ENCODE results near the gene GFY.
A peak's percentile ranks its signal among the peaks of the same experiment; 100 is the strongest.

GFY gene, protein sequence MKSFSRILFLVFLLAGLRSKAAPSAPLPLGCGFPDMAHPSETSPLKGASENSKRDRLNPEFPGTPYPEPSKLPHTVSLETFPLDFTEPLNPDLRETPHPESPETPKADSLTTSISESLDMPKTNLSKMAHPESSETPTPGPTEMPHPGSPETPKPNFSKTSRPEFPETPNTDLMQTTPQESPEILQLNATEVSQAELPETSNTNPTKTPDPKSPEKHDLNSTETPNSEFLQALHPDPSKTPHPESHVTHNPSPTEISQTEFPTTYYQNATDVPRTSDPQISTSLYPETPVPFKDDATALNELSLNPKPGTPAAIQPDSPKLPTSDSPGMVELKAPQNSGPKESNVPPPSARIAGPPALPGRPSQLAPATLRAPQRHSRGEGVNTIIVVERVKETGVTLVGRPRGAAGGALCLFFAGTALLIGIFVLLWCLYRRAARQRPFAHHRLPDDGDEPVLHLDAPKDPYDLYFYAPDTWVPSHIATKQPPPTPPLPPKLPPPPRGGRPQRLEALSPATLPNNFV

GRCh38 chr19:49425178-49425577, at the start of gene GFY:
TSS of gene GFY (plus strand) at chr19:49425388. CDS start at chr19:49426431, 1,043 bp downstream.
- no peak within 1 kb of the TSS for H3K27ac ChIP-seq

DNA sequence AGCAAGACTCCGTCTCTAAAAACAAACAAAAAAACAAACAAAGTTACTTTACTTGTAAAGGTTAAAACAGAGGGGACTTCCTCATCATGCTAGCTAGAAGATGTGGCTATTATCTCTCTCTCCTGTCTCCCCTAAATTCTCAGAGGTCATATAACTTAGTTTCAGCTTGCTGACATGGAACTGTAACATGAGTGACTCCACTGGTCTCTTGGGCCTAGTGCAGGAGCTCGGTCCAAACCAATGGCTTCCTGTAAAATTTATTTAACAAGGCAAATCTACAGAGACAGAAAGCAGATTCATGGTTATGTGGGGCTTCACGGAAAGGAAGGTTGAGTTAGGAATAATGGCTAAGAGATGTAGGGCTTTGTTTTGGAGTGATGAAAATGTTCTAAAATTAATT, 46.7 kb upstream of the GFY start:
- no peak overlapping the region for H3K27ac ChIP-seq
- H3K4me3 ChIP-seq: no peak overlapping the region

More at GRCh38 chr19:49425178-49425577, at the start of gene GFY:
- no peak within 1 kb of the TSS for H3K4me3 ChIP-seq

DNA sequence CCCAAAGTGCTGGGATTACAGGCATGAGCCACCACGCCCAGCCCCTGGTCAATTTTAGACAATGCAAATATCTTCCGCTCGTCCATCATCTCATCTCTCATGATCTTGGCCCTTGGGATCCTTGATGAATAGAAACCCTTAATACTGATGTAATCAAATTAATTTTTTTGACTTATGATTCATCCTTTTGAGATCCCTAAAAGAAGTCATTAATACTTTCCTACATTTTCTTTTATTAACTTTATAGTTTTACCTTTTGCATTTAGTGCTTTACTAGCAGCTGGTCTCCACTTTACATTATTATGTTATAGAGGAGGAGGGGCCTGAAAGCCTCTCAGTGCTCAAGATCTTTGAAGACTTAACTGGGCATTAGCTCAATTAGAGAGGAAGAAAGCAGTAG, 44.8 kb upstream of the GFY start:
- H3K27ac ChIP-seq: no peak overlapping the region
- no peak overlapping the region for H3K4me3 ChIP-seq

- H3K4me3 ChIP-seq: no peak overlapping the region
- no peak overlapping the region for H3K27ac ChIP-seq
Measured at GRCh38 chr19:49382639-49383038, 42.5 kb upstream of the GFY start.

DNA sequence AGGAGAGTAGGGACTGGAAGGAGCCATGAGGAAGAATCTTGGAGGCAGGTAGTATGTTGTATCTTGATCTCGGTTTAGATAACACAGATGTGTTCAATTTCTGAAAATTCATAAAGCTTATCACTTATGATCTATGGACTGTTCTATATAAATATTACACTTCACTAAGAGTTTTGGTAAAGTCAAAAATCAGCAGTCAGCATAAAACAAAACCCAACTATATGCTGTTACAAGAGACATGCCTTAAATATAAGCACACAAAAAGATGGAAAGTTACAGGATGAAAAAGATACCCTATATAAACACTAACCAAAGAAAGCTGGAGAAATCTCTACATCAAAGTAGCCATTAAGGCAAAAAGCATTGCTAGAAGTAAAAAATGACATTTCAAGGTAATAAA, 41.6 kb upstream of the GFY start:
- no peak overlapping the region for H3K27ac ChIP-seq
- no peak overlapping the region for H3K4me3 ChIP-seq

DNA sequence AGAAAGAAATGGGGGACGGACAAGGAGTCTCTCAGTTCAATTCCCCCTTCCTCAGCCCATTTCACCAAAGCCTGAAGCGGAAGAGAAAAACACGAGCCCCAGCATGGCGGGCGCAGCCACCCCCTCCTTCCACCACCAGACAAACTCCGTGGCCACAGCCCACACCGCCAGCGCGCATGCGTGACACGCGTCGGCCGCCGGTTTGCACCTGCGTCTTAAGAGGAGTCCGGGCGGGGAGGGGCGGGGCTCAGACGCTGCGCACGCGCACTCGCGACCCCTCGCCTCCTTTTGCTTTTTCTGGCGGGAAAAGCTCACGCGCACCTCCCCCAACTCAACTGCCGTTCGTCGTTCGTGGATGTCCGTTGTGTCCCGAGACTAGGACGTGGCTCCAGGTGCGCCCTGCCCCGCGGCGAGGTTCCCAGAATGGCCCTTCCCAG, 37.2 kb upstream of the GFY start, which contains the start of gene KASH5:
Gene KASH5, plus strand, starts transcription at position 314 of the 437 bp plus-strand sequence. CDS start 2,635 bp downstream, outside the sequence.
- Histone ChIP-seq H3K4me3 (peak within 1 kb of the TSS in 5 of 7 experiments; percentile 0 to 30 (median 13)), H3K27ac (no peak within 1 kb of the TSS)

- Histone ChIP-seq H3K4me3 (no peak overlapping the region), H3K27ac (no peak overlapping the region)
Measured at GRCh38 chr19:49389406-49389805, 35.8 kb upstream of the GFY start.

- H3K27ac ChIP-seq: peak overlapping the region in 1 of 21 experiments; percentile 19
- no peak overlapping the region for H3K4me3 ChIP-seq
Measured at GRCh38 chr19:49390131-49390928, 34.9 kb upstream of the GFY start.

DNA sequence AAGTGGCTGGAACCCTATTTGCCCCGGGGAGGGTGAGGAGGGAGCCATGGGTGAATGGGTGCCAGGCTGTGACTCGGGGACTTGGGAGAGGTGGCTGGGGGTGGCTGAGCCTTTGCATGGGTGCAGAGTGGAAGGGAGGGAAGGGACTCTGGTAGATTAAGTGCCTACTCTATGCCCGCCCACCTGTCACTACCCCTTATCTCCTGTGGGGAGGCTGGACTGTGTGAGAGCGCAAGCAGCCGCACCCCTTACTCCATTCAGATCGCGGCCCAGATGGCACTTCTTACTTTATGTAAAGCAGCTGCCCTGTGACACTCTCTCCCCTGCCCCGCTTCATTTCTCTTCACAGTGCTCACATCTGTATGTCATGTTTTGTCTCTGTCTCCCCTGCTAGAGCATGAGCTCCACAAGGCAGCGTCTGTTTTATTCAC, 34.2 kb upstream of the GFY start:
- Histone ChIP-seq H3K27ac (peak overlapping the region in 1 of 21 experiments; percentile 19), H3K4me3 (no peak overlapping the region)

- H3K4me3 ChIP-seq: no peak overlapping the region
- no peak overlapping the region for H3K27ac ChIP-seq
Measured at GRCh38 chr19:49391581-49392399, 33.4 kb upstream of the GFY start.

GRCh38 chr19:49393881-49394280, 31.3 kb upstream of the GFY start:
- Histone ChIP-seq H3K4me3 (no peak overlapping the region), H3K27ac (no peak overlapping the region)

DNA sequence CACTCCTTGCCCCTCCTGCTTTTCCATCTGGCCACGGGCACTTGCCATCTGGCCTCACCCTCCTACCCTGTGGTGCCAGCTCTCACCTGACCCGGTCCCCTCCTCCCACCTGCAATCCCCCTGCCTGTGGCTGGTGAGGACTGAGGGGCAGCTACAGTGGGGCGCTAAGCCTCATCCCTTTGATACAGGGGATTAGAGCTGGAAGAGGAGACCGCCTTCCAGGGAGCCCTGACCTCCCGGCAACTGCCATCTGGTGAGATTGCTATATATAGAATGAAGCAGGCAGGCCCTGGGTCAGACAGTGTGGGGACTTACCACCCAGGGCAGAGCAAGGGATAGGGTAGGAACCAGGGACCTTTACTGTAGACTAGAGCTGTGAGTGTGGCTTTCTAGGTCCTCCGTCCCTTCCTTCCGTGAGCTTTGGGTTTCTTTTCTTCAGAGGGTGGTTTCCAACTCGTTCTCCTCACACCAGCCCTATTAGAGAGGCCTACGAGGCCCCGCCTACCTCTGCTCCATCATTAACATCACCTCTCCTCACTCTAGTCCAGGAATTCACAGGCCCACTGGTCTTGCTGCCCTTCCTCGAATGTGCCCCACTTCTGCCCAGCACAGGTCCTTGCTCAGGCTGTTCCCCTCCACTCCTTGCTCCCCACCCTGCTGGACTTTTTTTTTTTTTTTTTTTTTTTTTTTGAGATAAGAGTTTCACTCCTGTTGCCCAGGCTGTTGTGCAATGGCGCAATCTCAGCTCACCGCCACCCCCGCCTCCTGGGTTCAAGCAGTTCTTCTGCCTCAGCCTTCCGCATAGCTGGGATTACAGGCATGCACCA, 29.4 kb upstream of the GFY start:
- H3K4me3 ChIP-seq: no peak overlapping the region
- no peak overlapping the region for H3K27ac ChIP-seq

GRCh38 chr19:49396738-49397505, 28.3 kb upstream of the GFY start:
- H3K4me3 ChIP-seq: no peak overlapping the region
- H3K27ac ChIP-seq: no peak overlapping the region

DNA sequence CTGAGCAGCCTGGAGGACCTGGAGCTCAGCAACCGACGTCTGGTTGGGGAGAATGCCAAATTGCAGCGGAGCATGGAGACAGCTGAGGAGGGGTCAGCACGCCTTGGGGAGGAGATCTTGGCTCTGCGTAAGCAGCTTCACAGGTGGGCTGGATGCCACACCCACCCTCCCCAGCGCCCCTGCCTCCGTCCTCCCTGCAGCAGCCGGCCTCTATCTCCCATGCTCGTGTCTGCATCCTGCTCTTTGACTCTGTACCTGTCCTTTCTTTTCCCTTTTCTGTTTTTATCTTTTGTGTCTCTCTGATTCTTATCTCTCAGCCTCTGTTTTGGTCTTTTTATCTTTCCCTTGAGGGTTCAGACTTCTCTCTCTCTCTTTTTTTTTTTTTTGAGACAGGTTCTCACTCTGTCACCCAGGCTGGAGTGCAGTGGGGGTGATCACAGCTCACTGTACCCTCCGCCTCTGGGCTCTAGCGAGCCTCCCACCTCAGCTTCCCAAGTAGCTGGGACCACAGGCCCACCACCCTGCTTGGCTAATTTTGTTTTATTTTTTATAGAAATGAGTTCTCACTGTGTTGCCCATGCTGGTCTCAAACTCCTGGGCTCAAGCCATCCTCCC, 27.1 kb upstream of the GFY start:
- Histone ChIP-seq H3K4me3 (no peak overlapping the region), H3K27ac (no peak overlapping the region)

DNA sequence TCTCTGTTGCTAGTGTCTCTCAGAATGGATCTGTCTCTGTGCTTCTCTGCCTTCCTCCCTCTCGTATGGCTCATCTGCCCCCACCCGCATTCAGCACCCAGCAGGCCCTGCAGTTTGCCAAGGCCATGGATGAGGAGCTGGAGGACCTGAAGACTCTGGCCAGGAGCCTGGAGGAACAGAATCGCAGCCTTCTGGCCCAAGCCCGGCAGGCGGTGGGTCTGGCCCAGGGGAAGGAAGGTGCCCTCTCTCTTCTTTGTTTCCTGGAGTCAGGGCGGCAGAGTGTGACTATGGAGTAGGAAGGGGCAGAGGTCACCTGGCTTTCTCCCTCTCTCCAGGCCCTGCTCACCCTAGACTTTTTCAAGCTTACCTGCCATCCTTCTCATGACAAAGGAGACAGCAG, 26.3 kb upstream of the GFY start:
- no peak overlapping the region for H3K4me3 ChIP-seq
- no peak overlapping the region for H3K27ac ChIP-seq

GRCh38 chr19:49400029-49400428, 25.2 kb upstream of the GFY start:
- no peak overlapping the region for H3K27ac ChIP-seq
- H3K4me3 ChIP-seq: no peak overlapping the region

DNA sequence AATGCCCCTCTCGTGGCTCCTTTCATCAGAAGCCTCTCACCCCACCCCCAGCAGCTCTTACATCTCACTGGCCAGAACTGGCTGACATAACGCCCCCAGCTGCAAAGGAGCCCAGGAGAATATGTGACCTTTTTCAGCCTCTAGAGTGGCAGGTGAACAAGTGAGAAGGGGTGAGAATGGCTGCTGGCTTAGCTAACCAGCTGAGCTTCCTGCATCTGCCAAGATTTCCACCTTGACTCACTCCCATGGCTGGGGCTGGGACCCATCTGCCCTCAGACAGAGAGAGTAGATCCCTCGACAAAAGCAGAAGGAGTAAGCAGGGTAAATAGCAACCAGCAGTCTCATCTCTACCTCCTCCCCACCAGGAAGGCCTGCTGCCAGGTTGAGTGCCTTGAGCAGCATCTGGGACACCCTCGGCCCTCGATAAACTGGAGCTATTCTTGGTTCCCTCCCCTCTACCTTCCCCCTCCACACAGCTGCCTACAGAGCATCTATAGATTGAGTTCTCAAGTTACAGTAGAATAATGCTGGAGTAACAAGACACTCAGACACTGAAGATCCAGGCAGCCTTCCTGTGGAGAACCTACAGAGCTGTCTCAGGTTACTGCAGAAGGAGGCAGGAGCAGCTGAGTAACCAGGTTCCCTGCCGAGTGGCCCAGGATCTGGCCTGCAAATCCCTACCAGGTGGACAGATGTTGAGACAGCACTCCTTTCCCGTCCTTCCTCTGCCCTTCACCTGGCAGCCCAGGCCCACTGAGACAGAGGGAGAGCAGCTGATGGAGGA, 21.6 kb upstream of the GFY start:
- H3K4me3 ChIP-seq: no peak overlapping the region
- no peak overlapping the region for H3K27ac ChIP-seq

Data from skin epidermis (tissue), 12 donors.